NCI-H1092 (cell line): ENCODE measurements around the gene COL4A3.

Source experiments
- DNase-seq: peaks from one replicate; lab custom pipeline; 2025; lab: John Stamatoyannopoulos, UW

The COL4A3 gene

DNA sequence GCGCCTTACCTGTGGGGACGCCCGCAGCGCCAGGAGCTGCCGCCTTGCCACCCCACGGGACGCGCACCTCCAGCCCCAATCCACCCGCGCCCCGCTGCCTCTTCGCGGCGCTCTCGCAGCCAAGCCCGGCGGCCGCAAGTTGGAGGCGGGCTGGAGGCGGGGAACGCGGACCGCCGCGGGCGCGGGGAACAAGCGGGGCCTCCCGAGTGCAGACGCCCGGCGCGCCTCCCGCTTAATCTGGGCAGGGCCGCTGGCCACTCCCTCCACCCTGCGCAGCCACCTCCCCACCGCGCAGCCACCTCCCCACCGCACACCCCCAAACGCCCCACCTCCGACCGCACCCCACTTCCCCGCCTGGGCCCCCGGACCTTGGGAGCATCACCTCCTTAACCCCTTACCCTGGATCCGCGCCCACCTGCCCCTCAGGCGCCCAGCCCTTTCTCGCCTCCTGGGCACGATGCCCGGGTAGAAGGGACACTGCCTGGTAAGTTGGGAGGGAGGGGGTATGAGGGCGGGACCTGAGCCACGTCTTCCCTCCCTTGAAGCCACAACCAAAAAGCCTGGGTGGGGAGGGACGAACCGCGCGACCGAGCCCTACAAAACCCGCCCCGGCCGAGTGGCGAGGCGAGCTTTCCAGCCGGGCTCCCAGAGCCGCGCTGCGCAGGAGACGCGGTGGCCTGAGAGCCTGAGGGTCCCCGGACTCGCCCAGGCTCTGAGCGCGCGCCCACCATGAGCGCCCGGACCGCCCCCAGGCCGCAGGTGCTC lies at the start of gene COL4A3, which contains the start of gene COL4A4:
Gene COL4A3, plus strand, starts transcription at position 627 of the 765 bp plus-strand sequence. Its CDS starts 103 bp downstream, at position 730.
Gene COL4A4, minus strand, starts transcription at position 208 of the 765 bp plus-strand sequence. CDS start 16,722 bp downstream, outside the sequence.
- no peak for DNase-seq

DNA sequence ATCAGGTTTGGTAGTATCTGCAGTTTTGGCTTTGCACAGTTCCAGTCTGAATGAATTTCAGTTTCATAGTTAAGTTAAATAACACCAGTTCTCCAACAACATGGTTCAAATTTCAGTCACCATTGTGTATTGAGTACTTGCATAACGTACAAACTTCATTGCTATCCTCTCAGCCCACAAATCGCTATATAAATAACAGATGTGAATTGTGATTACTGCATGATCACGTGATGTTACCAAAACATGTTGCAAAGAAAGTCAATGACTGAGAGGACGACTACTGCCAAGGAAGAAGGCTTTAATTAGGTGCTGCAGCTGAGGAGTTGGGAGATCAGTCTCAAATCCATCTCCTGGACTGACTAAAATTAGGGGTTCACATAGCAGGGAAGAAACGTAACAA lies 48.7 kb upstream of the COL4A3 start:
- no peak for DNase-seq

DNA sequence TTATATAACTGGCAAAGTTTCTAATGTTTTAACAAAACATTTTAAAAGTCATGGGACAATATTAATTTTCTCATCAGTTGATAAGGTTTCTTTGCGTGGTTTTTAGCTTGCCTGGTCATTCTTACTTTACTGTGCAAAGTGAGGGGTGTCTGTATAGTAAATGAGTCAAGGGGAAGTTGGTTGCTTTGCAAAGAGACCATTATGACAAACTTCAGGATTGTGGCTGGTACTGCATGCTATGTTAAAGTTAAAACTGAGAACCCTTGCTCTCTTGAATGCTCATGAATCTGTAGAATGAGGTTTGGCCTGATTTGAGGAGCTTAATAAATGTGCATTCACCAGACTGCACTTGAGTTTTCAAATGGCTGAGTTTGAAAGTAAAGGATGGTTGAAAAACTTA lies 47.4 kb upstream of the COL4A3 start:
- DNase-seq: no peak

DNA sequence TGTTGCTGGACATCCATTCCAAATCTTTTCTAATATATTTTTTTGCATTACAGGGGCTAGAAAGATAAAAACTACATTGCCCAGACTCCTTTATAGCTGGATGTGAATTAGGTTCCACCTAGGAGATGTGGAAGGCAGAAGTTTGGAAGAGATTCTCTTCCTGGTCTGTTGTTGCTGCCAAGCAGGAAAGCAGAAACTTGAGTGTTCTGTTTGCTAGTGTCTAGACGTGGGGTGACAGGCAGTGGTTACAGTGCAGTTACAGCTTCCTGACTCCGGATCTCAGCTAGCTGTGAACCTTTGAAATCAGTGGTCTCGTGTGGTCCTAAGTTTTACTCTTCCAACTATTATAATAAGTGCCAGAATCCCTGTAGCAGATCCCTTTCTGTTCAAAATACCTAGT lies 46.6 kb upstream of the COL4A3 start:
- no peak for DNase-seq

DNA sequence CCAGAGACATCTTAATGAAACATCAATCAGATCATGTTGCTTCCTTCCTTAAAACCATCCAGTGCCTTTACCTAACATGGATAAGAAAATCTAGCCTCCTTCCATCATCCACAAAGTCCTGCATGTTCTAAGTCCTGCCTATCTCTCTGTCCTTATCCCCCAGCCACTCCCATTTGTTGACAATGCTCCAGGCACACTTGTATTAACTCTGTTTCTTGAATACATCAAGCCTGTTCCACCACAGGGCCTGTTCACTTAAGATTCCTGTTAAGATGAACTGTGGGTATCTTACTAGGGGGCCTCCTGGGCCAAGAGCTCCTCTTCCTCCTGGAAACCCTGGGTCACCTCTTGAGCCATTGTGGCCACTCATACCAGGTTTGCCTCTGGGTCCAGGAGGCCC lies 46.1 kb upstream of the COL4A3 start:
- no peak for DNase-seq

DNA sequence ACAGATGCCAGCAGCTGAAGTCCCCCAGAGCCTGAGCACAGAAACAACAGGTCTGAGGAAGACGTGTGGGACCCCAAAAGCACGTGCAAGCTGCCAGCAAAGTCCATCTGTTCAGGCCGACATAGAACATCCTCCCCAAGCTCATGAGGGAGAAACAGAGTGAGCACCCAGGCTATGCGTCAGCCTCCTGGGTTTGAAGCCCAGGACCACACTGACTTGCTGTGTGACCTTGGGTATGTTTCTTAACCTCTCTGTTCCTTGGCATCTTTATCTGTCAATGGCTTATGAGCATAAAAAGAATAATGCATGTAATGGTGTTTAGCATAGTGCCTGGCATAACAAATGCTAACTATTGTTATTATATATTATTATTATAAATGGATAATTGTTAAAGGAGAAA lies 40.7 kb upstream of the COL4A3 start:
- no peak for DNase-seq

DNA sequence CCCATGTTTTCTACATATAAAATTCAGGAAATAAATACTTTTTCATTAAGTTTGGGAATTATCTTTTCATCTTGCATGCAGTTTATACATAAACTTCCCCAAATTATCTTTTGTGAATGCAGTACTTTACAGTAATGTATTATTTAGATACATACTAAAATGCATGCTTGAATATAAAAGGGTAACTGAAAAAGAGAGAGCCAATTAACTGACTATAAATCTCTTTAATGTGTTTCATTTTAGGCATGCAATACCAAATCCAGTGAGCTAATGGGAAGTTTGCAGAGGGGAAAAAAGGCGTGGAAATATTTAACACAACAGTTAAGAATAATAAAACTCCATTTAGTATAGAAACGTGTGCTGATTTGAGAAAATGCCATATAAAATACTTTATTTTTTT lies 39.6 kb upstream of the COL4A3 start:
- DNase-seq: no peak

DNA sequence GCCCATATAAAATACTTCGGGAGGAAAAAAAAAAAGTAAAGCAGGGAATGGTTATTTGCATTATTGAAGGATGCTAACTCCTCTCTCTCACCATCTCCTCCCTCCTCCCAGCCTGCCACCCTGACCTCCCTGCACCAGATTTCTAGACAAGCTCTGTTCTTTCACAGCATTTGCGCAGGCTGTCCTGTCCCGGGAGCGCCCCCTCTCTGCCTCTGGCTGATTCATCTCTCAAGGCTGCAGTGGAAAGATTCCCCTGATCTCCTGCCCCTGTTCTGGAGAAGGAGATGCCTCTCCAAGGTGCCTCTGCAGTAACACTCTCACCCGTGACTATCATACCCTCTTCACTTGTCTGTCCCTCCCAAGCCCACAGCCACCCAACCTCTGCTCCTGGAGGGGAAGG lies 38.9 kb upstream of the COL4A3 start:
- DNase-seq: no peak

DNA sequence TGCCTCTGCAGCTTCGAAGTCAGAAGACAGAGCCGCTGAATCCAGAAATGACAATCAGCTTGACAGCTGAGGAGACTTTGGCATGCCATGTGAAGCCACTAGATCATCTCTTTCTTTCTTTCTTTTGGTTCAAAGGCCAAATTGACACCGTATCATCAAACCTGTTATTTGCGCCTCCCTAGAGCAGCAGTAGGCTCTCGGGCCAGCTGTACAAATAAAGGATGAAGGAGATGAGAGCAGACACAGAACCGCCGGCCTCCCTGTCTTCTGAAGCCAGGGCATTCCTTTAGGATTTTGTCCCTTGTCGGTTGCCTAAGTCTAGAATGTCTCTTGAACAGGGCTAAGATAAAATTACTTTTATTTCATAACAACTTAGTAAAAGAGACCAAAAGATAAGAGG lies 37.2 kb upstream of the COL4A3 start:
- DNase-seq: peak; percentile 38

DNA sequence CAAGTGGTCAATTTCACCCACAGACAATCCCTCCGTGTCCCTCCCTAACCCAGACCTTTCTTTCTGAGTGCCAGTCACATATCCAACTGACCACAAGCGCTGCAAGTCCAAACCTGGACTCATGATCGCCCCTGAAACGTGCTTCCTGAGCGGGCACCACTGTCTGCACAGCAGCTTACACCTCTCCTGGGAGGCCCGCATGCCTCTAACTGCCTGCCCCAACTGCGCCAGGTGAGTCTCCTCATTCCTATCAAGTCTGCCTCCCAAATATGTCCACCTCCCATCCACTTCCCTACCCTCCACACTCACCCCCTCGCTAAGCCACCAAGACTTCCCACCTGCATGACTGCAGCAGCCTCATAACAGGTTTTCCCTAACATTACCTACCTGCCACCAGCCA lies 33.8 kb upstream of the COL4A3 start:
- no peak for DNase-seq

DNA sequence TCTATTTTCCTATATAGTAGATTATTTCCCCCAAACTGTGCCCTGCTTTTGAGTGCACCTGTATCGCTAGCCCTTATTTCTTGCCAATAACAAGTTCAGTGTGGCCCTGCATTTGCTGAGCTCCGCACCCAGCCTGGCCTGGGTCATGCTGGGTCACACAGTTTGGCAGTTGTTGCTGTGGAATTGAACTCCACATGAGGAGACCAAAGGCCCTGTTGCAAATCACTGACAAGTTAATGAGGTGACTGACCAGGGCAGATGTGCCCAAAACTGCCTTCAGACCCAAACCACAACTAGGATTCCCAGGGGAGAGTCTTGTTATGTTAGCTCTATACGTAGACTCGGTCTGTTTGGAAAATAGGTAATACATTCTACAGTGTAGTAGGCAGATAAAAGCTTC lies 31.4 kb upstream of the COL4A3 start:
- no peak for DNase-seq

DNA sequence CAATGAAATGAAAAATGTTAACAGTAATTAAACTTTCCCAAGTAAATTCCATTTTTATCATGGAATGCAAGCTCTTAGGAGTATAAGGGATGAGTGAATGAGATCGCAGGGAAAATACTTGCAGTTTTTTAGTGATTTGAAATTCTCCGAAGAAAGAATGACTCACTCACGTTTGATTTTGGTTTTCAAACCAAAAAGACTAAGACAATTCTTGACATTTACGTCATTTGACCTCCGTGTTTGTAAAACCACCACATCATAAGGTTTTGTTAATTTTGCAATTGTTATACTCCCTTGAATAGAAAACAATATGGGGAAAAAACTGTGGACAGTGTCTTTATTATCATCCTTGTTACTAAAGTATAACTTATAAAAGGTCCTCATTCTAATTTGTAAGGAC lies 29.8 kb upstream of the COL4A3 start:
- DNase-seq: no peak

DNA sequence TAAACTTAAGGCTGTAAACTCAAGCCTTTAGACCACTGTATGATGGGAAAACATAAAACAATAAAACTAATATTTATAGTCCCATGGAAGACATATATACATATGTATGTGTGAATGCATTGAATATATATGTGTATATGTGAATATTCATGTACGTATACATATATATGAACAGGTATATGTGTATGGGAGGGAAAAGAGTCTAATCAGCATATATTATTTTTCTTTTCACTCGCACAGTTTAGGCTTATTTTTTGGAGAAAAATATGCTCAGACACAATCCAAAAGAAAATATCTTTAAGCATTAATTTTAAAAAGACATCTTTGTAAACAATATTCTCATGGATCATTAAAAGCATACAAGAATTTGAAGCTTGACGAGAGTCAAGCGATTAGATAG lies 23.1 kb upstream of the COL4A3 start:
- no peak for DNase-seq

DNA sequence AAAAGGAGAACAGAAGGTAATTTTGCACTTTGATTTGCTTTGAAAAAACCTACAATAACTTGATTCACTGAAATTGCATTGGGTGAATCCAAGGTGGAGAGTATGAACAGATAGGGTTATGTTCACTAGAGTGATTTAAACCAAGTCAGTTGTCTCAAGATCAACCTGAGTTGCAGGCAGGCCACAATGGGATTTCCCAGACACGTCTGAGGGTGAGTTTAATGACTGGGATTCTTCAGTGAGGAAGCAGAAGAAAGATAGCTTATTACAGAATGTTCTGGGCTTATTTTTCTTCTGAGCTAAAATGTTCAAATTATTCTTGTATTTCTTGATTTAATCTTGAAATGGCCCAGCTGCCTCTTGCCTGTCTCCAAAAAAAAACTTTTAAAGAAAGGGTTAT lies 20.5 kb upstream of the COL4A3 start:
- no peak for DNase-seq

DNA sequence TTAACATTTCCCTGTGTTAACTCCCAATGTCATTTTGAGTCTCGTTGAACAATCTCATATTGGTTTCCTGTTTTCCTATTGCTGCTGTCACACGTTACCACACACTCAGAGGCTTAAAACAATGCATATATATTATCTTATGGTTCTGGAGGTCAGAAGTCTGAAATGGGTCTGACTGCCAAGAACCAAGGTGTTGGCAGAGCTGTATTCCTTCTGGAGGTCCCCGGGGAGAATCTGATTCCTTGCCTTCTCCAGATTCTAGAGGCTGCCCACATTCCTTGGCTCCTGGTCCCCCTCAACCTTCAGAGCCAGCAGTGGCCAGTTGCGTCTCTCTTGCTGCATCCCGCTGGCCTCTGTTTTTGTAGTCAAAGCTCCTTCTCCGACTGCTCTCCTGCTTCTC lies 18.0 kb upstream of the COL4A3 start:
- DNase-seq: no peak

DNA sequence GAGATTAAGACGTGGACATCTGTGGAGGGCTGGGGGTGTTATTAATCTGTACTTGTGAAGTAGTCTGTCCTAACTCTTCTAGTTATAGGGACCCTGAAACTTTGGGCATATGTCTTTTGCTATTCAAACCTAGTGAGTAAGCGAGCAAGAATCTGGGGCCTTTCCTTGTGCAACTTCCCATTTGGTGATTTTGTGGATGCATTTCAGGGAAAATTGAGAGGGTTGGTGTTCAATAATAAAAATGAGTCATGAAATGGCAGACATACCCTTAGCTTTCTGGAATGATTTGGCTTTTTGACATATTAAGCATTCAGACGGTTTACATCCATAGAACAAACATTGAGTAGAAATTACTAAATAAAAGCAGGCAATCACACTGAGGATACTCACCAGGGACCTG lies 17.4 kb upstream of the COL4A3 start:
- DNase-seq: no peak

DNA sequence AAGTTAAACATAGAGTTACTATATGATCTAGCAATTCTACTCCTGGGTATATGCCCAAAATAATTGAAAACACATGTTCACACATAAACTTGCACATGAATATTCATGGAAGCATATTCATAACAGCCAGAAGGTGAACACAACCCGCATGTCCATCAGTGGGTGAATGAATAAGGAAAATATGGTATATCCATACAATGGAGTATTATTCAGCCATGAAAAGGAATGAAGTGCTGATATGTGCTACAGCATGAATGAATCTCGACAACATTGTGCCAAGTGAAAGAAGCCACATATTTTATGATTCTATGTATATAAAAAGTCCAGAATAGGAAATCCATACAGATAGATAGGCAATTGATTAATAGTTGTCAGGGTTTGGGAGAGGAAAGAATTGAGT lies 16.3 kb upstream of the COL4A3 start:
- DNase-seq: no peak

DNA sequence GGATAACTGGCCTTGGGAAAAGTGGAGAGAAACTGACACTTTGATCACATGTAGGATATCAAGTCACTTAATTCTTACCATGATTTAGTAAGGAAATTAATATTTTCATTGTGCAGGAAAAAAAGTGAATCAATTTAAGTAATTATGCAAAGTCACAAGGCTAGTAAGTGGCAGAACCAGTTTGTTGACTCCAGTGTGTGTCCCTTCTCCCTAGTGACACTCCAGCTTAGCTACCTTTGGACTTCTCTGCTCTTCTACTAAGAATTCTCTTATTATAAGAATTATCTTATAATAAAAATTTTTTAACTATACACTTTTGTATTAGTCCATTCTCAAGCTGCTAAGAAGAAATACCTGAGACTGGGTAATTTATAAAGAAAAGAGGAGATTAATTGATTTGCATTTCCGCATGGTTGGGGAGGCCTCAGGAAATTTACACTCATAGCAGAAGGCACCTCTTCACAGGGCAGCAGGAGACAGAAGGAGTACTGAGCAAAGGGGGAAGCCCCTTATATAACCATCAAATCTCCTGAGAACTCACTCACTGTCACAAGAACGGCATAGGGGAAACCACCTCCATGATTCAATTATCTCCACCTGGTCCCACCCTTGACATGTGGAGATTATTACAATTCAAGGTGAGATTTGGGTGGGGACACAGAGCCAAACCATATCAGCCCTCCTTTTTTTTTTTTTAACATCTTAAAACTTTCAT lies 14.0 kb upstream of the COL4A3 start:
- DNase-seq: no peak

DNA sequence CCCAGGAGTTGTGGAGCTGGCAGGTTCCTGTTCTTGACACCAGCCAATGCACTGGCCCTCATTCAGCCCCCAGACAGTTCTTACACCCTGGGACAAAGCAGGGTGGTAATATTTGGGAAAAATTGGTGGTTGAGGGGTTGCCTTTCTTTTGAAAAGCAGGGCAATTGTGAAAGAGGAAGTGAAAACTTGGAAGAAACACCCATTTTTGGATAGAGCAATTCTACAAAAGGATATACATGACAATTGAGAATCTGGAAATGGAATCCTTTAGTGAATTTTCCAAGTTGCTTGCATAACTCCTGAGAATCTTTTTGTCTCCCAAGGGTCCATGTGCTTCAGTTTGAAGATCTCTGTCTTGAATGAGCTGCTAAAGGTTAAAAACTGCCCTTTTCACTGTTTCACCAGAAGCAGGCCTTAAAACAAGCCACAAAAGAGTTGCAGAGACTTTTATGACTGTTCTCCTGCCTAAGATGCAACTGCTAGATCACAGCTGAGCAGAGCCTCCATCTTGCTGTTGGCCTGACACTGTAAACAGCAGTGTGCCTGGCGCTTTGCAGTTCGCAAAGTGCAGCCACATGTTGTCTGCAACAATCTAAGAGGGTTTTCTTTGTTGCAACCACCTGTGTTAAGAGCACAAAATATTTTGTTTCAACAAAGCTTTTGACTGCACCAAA lies 12.2 kb upstream of the COL4A3 start:
- no peak for DNase-seq

DNA sequence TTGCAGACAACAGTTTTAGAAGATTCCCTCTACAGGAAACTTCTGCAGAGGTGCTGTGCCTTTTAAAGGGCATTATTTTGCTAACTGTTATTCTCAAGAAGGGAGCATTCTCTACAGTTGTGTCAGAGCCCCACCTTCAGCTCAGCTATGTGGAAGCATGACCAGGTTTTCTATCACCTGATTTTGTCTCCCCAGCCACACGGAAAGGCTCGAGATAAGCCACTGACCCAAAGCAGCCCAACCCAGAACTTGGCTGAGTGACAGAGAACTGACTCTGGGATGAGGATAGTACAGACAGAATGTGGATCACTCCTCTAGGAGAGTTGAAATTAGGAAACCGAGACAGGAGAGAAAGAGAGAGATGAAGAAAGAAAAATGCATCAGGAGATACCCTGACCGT lies 11.1 kb upstream of the COL4A3 start:
- no peak for DNase-seq

DNA sequence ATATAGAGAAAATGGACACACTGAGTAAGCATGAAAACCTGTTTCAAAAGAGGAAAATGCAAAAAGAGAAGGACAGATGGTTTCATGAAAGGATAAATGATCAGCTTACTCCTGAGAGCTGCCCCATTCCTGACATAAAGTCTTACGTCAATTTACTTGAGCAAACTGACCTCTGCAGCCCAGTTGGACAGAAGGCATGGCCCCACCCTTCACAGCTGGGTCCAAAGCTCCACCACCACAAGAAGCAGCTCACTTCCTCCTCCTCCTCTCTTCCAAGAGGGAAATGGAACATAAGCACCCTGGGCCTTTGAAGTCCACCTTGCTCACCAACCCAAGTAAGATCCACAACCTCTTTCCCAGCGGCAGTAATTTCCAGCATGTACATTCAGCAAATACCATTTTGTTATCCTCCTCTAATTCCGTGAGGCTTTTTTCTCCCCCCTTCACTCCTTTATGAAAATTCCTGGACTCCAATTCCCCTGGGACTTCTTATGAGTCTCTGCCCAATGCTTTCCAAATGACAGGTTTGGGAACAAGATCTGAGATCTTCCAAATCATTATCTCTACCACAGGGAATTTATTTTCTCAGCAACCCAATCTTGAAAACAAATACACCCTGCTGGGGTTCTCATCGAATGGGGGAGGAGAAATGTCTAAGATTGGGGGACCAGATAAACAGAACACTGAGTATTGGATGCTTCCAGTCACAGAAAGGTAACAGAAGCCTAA lies 10.5 kb upstream of the COL4A3 start:
- DNase-seq: no peak

DNA sequence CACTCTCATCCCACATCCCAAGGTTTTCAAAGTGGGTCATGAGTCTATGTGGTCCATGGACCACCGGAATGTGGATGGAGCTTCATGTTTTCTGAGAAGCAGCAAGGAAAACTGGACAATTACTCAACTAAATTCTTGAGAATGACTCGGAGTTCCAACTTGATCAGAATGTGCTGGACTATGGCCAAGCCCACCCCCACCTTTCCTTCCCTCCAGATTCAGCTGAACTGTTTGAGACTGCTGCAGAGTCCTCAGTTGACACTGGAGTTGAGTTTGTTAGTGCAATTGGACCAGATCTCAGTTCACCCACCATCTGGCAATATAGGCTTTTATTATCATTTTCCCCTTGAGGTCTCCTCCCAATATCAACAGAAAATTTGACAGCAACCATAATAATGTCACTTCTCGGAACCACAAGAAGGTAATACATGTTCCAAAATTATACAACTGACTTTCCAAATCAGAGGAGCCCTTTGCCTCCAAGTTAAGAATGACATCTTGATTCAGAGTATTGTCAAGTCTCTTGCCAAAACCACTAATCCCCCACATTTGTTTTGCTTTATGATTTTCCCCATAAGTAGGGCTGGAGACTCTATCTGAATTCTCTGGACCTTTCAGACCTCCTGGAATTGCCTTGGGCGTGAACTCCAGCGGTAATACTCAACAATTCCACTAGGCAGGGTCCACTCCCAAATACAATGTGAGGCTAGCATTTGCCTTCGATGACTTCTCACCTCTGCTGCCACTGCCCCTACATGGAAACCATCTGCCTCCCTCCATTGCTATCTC lies 9.2 kb upstream of the COL4A3 start:
- no peak for DNase-seq
